ENCODE measurements around the gene MYH7. TPM values are rescaled to one million over a fixed set of nuclear protein-coding genes. Genes with fewer than 3 reads are reported as not detected.

Gene MYH7
- polyA plus RNA-seq, 1 of the 3 experiments (the other 2 are of a cell fraction) = not detected

- no peak for TF ChIP-seq SIN3A (IDR thresholded peaks at IDR 0.05; ENCODE audit: borderline replicate concordance, low read depth, low read length)
- TF ChIP-seq FOXM1 (IDR thresholded peaks at IDR 0.05; ENCODE audit: low read depth) = no peak
- TF ChIP-seq FOSL2 (IDR thresholded peaks at IDR 0.05; ENCODE audit: borderline replicate concordance, low read depth) = no peak
- TF ChIP-seq REST (IDR thresholded peaks at IDR 0.05; ENCODE audit: low read depth, low read length) = no peak
- TF ChIP-seq EP300 (IDR thresholded peaks at IDR 0.05; ENCODE audit: borderline replicate concordance in 1 of 2, low read depth in 1 of 2, low read length in 1 of 2) = no peak
- no peak for TF ChIP-seq USF1 (IDR thresholded peaks at IDR 0.05; ENCODE audit: borderline replicate concordance, low read depth)
- no peak for TF ChIP-seq FOXJ3 (CRISPR knock-in tag; IDR thresholded peaks at IDR 0.05)
- TF ChIP-seq TCF12 (IDR thresholded peaks at IDR 0.05) = no peak
- no peak for TF ChIP-seq IRF3 (IDR thresholded peaks at IDR 0.05; ENCODE audit: low read depth, low read length)
- TF ChIP-seq ELF1 (IDR thresholded peaks at IDR 0.05) = no peak
- no peak for TF ChIP-seq GABPA (IDR thresholded peaks at IDR 0.05; ENCODE audit: low read depth)
- TF ChIP-seq YY1 (IDR thresholded peaks at IDR 0.05; ENCODE audit: low read depth) = no peak
- no peak for TF ChIP-seq MXI1 (IDR thresholded peaks at IDR 0.05; ENCODE audit: low read depth, low read length)
- TF ChIP-seq RCOR1 (IDR thresholded peaks at IDR 0.05; ENCODE audit: low read length) = no peak
- ChIA-PET CTCF (no interaction called here), POLR2A (no interaction called here)
- no peak for DNase-seq
- no peaks in the 10 kb centered on the region for H3K36me3 ChIP-seq (replicated peaks in 1 of 2; ENCODE audit: control insufficient read depth in 1 of 2, insufficient read depth in 2 of 2, low read length in 1 of 2)
- H2AFZ ChIP-seq (ENCODE audit: low read depth) = no peak overlapping the region
- peaks cover 7% of the 10 kb centered on the region; the same call in 1 of the 2 replicates for H3K27me3 ChIP-seq (ENCODE audit: insufficient read depth)
- H3F3A ChIP-seq (replicated peaks; ENCODE audit: insufficient read depth) = no peaks in the 10 kb centered on the region
- no peaks in the 10 kb centered on the region for H3K9me2 ChIP-seq
- no peaks in the 10 kb centered on the region for H4K20me1 ChIP-seq (ENCODE audit: insufficient read depth)
- 44% methylated on average over 1 of the region's 10 CpGs for WGBS (ENCODE audit: low lambda C conversion rate)
- no peaks in the 10 kb centered on the region; a peak in 1 of 4 replicates for H3K4me1 ChIP-seq (ENCODE audit: control insufficient read depth in 1 of 2, insufficient read depth in 2 of 2, low read depth in 1 of 2, low read length in 1 of 2)
- no peak overlapping the region for H3K27ac ChIP-seq (ENCODE audit: low read depth in 2 of 2, low read length in 1 of 2)
- H3K9ac ChIP-seq = no peak overlapping the region
- H3K4me2 ChIP-seq = no peak overlapping the region
- H3K79me2 ChIP-seq (ENCODE audit: insufficient read depth) = no peaks in the 10 kb centered on the region
- H3K9me3 ChIP-seq = no peaks in the 10 kb centered on the region
- no peak overlapping the region for H3K4me3 ChIP-seq (ENCODE audit: low read depth in 2 of 2, low read length in 1 of 2)
These were observed 2.5 kb downstream of the MYH7 start for GRCh38 chr14:23432946-23433345.
